Embryonic facial prominence (tissue), 1 donor: ENCODE results near the gene ATG5.
"Not testable (repeated sequence)": the region's sequence is repeated elsewhere in the genome, so short reads cannot be mapped to it uniquely, and the experiment has no call there.

Experiments
- DNase-seq: peaks from one replicate; pipeline ENCODE4 v3.0.0-alpha.2; 2016; ENCODE audit errors: extremely low spot score

Gene ATG5

DNA sequence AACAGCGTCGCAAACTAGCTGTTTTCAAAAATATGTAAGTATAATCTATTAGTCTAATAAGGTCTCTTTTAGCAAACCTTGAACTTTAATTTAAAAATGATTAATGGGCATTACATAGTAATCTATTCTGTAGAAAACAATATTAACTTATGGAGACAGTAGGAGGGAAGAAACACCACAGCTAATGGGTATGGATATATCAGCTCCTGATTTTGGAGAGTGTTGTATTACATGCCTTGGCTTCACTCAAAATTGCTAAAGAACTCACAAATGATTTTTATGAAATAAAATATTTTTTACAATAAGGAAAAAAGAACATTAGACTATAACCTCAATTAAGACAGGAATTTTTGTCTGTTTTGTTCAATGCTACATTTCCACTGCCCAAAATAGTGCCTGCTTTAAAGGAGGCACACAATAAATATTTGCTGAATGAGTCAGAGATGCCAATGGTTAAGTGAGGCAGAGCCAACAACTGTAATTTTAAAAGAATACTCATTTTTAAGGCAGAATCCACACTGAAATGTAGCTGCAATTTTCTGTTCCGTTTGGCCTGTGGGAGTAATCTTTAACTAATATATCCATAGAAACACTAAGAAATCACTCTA, 15.7 kb downstream of the ATG5 start:
- DNase-seq: no peak

DNA sequence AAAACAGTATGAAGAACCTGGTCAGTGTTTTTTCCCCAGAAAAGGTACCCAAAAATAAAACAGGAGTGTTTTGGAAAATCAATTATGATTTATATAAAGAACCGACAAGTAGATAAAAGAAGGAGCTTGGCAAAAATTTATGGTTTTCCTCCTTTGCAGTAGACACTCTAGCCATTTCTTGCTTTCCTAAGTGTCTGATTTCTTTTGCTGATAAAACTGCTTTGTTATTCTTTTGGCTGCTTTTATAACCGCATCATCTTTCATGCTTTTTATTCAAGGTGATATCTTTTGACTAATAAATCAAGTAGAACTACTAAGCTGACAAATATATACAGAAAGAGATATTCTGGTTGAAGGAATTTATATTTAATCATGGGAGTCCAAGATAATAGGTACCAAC, 16.6 kb downstream of the ATG5 start:
- no peak for DNase-seq

DNA sequence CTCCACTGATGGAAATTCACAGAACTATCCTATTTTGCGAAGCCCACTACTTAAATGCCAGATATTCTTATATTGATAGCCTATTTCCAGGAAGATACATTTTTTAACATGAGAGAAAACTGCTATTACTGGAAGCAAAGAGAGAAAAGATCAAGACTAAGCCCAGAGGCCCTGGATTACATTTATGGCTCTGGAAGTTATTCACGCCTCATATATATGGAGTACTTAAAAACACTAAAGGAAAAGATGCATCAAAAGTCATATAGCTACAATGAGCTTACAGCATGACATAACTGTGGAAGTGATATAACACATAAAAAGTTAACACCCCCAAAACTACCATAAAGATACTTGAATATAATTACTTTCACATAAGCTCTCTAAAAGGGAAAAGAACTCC, 19.8 kb downstream of the ATG5 start:
- DNase-seq: no peak

DNA sequence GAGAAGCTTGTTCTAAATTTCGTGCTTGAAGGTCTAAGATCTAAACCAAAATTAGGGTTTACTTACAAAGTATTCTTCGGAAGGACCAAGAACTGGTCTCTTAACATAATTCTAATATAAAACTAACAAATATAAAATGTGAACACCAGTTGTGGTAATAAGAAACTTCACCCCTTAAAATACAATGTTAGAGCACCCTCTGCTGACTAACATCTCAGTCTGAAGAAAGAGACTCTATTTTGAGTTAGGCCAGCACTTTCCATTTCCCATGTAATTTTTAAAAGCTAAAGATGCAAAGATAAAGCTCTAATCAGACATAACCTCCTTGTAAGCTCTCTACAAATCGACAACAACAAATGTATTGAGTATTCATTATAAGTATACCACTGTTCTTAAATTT, 24.6 kb downstream of the ATG5 start:
- DNase-seq: peak; percentile 25

DNA sequence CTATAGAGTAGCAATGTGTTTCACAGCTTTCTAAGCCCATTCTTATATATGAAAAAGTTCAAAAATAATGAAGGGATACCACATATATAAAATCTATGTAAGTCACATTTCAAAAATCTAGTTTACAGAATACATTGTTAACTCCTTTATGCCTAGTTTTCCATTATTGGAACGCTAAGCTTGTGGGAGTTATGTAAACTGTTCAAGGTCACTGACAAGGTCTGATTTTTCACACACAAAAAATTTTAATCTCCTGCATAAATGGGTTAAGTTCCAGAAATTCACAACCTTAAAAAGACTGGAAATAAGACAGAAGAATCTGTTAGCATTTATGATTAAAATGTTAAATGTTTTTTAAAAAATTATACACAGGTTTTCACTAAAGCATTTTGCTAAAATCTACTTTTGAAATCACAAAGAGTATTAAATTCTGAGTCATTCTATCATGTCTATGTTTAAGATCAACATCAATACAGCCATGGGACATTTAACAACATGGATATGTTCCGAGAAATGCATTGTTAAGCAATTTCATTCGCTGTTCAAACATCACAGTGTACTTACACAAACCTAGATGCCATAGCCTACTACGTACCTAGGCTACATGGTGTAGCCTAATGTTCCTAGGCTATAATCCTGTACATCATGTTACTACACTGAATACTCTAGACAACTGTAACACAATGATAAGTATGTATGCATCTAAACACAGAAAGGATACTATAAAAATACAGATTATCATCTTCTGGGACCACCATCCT, 25.4 kb downstream of the ATG5 start:
- no peak for DNase-seq

DNA sequence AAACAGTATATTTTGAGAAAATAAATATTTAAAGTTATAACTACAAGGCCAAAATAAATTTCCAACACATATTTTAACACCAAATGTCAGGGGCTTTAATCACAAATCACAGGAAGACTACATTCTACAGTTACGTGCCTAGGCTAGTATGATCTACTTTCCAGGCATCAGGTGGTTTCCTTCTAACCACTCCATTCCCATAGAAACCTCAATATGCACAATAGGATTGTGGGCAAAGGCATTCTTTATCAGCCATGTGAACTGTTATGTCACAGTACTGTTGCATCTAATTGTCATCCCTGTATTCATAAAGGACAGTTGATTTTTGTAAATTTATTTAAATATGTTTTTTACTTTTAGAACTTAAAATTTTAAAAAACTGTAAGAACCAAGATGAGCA, 32.4 kb downstream of the ATG5 start:
- DNase-seq: no peak

DNA sequence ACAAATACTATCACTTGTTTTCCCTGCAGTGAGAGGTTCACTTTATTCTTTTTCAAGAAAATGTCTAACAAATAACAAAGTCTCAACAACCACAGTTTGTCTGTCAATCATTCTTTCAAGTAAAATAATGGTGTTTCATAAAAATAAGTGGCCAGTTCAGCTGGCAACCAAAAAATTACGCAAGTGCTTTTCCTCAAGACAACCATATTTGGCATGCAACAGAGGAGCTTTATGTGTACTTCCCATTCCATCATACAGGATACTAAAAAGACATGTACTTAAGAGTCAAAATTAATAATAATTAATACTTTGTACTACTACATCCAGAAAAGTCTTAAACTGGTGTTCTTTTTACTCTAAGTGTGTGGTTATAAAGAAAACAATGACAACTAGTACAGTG, 34.6 kb downstream of the ATG5 start:
- DNase-seq: no peak

DNA sequence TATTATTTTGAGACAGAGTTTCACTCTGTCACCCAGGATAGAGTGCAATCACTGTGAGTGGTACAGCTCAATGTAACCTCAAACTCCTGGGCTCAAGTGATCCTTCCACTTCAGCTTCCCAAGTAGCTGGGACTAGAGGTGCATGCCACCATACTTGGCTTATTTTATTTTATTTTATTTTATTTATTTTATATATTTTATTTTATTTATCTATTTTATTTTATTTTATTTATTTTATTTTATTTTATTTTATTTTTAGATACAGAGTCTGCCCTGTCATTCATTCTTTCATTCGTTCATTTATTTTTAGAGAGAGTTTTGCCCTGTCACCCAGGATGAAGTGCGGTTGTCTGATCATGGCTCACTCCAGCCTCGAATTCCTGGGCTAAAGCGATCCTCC, 35.5 kb downstream of the ATG5 start:
- no peak for DNase-seq

DNA sequence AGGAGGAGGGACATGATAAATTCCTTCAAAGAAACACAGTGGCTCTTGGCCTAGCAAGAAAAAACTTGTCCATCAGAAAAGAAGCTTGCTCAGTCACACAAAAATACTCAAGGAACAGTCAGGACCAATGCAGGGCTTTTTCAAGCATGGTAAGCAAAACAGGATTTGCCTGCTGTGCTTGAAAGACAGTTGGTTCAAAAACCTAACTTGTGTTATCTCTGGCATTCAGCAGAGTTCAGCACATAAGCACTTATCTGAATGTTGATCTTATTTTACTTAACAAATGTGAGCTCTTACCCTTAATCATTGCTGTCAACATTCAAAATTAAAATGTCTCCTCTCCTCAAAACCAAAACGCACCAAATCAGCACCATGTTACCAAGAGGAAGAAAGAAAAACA, 38.3 kb downstream of the ATG5 start:
- no peak for DNase-seq

DNA sequence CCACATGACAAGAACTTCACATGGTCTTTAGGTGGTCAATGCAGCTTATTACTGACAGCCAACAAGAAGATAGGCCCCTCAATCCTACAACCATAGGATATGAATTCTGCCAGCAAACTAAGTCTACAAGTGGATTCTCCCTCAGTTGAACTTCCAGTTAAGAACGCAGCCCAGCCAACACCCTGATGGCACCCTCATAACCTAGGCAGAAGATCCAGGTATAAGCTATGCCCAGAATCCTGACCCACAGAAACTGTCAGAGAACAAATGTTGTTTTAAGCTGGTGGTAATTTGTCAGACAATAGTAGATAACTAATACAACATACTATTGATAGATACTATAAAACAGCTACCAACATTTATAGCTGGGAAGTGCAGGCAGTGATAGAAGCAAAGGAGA, 38.8 kb downstream of the ATG5 start:
- DNase-seq: no peak

DNA sequence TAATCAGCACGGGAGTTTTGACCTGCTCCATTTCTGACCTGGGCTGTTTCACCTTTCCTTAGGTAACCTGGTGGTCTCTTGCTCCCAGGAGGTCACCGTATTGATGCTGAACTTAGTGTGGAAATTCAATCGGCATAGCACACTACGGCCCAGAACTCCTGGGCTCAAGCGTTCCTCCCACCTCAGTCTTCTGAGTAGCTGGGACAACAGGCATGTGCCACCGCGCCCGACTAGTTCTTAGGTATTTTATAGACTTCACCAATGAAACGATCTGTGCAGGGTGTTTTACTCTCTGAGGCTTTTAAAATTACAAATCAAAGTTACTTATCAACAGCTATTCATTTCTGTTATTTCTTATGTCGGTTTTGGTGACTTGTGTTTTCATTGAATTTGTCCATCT, 42.1 kb downstream of the ATG5 start:
- DNase-seq: no peak

DNA sequence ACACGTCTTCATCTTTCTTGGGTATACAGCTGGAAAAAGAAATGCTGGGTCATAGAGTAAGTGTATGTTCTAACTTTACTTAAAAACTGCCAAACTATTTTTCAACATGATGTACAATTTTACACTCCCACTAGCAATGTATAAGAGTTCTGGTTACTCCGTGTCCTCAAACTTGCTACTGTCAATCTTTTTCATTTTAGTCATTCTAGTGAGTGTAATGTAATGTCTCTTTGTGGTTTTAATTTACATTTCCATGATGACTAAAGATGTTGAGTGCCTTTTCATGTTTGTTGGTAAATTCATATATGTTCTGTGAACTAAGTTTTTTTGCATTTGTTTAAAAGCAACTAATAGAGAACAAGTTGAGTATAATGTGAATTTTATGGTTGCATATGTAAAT, 43.9 kb downstream of the ATG5 start:
- no peak for DNase-seq

DNA sequence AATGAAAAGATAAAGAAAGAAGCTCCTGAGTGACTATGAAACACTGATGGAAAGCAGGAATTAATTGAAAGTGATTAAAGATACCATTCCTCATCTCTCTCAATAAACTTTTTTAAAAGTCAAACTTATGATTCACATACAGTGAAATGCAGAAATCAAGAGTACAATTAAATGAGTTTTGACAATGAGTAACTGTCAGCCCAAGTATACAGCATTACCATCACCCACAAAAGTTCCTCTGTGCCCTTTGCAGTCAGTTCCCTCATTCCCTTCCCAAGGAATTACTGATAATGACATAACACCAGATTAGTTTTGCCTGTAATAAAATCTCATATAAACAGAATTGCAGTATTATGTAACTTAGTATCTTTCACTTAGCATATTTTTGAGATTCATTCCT, 44.5 kb downstream of the ATG5 start:
- no peak for DNase-seq

DNA sequence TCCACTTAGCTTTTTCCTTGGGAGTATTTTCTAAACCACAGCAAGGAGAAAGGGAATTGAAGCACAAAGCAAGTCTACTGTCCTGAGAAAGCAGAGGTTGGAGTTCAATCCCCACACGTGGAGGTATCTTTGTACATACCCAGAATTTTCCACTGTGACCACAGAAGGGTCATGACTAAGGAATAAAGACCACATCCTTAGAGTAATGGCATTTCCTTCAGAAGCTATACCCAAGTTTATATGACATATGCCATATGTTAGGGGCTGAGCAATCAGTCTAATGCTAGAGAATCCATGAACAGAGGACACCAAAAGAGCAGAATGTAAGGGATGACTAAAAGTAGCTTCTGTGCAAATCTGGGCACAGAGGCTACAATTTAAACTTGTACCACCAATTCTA, 46.4 kb downstream of the ATG5 start:
- DNase-seq: no peak

DNA sequence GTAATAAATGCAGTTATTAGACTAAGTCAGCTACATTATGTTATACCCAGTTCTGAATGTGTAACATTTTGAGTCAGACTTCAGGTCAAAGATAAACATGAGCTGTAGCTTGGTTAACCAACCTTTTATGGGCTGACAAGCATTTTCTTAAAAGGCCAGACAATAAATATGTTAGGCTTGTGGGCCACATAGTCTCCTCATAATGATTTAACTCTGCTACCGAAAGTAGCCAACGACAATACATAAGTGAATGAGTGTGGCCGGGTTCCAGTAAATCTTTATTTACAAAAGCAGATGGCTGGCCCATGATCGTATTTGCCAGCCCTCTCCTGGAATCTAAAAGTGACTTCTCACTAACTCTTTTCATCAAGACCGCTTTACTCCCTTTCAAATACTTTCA, 49.9 kb downstream of the ATG5 start:
- DNase-seq: no peak

DNA sequence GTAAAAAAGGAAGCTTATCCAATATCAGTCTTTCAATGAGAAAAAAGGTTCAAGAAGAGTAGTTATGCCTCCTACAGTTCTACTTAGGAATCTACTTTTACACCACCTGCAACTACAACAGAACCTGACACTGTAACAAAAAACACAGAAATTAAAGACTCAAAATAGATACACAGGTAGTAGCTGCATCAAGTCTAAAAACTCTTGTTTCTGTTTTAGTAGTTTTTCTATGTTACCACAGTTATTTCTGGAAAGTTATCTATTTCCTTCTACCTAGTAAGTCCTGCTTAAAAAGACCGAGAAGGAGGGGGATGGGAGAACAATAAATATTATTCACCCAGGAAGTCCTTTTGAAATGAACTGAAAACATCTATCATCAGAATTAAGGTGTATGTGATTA, 52.5 kb downstream of the ATG5 start:
- no peak for DNase-seq

DNA sequence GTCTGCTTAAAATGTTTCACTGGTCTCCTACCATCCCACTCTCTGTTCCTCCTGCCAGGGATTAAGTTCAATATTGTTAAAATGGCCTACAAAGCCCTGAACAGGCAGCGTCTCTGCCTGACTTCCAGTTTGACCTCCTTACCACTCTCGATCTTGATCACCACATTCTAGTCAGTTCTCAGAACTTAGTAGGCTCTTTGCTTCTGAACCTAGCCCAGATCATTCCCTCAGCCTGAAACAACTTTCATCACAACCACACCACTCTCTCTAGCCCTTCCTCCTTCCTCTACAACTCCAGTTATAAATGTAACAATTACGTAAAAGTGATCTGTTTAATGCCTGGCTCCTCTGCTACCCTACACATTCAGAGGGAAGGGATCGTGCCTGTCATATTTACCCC, 53.3 kb downstream of the ATG5 start:
- no peak for DNase-seq

DNA sequence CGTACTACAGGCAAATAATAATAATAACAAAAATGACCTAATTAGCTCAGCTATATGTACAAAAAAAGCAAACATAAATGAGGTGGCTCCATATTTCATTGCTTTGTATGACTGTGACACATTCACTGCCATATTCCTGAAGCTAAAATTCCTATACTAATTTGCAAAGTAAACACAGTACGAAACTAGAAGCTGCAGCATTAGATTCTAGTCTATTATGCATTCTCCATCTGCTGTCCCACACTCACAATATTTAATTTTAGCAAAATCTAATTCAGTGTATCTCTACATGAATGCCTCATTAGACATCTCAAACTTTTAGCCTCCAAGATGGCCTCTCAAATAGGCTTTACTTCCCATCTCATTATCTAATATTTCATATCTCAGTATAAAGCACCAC, 55.1 kb downstream of the ATG5 start:
- no peak for DNase-seq

DNA sequence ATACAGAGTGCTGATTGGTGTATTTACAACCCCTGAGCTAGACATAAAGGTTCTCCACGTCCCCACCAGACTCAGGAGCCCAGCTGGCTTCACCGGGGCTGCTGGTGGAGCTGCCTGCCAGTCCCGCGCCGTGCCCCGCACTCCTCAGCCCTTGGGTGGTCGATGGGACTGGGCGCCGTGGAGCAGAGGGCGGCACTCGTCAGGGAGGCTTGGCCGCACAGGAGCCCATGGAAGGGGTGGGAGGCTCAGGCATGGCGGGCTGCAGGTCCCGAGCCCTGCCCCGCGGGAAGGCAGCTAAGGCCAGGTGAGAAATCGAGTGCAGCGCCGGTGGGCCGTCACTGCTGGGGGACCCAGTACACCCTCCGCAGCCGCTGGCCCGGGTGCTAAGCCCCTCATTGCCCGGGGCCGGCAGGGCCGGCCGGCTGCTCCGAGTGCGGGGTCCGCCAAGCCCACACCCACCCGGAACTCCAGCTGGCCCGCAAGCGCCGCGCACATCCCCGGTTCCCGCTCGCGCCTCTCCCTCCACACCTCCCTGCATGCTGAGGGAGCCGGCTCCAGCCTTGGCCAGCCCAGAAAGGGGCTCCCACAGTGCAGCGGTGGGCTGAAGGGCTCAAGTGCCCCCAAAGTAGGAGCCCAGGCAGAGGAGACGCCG, 56.2 kb downstream of the ATG5 start:
- DNase-seq: not testable (repeated sequence)

DNA sequence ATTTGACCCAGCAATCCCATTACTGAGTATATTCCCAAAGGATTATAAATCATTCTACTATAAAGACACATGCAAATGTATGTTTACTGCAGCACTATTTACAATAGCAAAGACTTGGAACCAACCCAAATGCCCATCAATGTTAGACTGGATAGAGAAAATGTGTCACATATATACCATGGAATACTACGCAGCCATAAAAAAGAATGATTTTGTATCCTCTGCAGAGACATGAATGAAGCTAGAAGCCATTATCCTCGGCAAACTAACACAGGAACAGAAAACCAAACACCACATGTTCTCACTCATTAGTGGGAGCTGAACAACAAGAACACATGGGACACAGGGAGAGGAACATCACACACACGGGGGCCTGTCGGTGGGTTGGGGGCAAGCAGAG, 57.1 kb downstream of the ATG5 start:
- DNase-seq: not testable (repeated sequence)

DNA sequence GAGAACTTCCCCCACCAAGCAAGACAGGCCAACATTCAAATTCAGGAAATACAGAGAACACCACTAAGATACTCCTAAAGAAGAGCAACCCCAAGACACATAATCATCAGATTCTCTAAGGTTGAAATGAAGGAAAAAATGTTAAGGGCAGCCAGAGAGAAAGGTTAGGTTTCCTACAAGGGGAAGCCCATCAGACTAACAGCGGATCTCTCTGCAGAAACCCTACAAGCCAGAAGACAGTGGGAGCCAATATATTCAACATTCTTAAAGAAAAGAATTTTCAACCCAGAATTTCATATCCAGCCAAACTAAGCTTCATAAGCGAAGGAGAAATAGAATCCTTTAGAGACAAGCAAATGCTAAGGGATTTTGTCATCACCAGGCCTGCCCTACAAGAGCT, 61.1 kb downstream of the ATG5 start:
- not testable (repeated sequence) for DNase-seq

DNA sequence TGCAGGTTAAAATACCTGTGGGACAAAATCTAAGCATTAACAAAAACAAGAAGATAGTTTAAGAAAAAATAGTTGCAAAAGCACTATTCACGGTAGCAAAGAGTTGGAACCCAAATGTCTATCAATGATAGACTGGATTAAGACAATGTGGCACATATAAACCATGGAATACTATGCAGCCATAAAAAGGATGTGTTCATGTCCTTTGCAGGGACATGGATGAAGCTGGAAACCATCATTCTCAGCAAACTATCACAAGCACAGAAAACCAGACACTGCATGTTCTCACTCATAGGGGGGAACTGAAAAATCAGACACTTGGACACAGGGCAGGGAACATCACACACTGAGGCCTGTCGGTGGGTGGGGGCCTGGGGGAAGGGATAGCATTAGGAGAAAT, 65.8 kb downstream of the ATG5 start:
- not testable (repeated sequence) for DNase-seq

DNA sequence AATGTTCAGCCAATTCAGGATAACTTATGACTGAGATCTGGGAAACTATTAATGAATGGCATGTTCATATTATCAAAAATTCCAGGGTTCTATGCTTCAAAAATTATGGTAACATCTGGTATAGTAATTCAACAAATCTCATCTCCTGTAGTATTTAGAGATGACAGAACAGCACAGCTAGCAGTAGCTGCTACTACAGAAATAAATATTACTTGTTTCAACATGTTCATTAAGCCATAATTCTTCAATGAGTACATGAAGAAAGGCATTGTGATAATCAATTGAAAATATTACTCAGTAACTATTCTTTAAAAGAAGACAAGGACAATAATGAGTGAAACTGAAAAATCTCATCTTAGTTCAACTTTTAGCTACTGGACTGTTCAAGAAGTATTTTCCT, 66.8 kb downstream of the ATG5 start:
- no peak for DNase-seq
